Stimulated activated CD4-positive, alpha-beta T cell treated with anti-CD3 and anti-CD28 coated beads, TNF-alpha, amount 100 ng/mL, for 24 hours (primary cell): ENCODE measurements around the gene NSD1.
"Not testable (repeated sequence)": the region's sequence is repeated elsewhere in the genome, so short reads cannot be mapped to it uniquely, and the experiment has no call there.

Experiments
- DNase-seq, 3 experiments: peaks; one replicate each; pipeline ENCODE4 v3.0.0-alpha.2; 2020; ENCODE audit warnings: low read depth in 3 of 3

NSD1 gene

DNA sequence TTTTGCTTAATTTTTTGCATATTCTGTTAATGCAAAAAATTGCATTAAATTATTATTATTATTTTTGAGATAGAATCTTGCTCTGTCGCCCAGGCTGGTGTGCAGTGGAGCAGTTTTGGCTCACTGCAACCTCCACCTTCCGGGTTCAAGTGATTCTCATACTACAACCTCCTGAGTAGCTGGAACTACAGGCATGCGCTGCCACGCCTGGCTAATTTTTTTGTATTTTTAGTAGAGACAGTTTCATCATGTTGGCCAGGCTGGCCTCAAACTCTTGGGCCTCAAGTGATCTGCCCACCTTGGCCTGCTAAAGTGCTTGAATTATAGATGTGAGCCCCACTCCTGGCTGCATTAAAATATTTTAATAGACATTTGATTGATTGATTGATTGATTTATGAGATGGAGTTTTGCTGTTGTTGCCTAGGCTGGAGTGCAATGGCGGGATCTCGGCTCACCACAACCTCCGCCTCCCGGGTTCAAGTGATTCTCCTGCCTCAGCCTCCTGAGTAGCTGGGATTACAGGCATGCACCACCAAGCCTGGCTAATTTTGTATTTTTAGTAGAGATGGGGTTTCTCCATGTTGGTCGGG lies 44.4 kb downstream of the NSD1 start:
- not testable (repeated sequence) for DNase-seq

DNA sequence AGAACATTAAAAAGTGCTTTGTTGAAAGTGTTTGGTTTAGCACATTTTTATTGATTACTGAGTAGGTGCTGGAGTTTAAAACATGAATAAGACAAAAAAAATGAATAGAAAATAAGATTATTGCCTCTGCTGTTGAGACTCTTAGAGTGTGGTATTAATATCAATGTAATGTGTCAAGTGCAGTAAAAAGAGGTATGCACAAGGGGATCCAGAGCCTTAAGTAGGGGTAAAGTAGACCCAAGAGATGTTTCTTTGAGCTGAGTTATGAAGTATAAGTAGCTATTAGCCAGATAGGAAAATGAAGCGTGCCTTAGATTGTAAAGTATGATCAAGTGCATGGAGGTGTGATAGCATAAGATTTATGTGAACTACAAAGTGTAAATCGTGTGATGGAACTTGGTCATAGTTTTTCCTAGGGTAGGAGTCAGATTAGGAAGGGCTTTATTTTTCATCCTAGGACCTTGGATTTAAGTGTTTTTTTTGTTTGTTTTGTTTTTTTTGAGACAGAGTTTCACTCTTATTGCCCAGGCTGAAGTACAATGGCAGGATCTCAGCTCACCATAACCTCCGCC lies 45.2 kb downstream of the NSD1 start:
- DNase-seq, result no peak

DNA sequence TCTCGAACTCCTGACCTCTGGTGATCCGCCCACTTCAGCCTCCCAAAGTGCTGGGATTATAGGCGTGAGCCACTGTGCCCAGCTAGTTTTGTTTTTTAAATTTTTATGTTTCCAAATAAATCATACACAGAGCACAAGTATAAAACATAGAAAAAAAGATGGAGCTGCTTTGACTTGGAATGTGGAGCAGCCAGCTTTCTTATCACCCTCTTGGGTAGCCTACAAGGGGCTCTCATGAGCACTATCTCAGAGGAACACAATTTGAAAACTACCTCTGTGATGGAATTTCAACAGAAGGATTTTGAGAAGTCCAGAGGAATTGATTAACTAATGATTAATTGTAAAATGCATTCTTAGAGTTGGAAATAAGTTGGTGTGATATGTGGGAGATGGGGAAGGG lies 45.9 kb downstream of the NSD1 start:
- DNase-seq, result no peak

DNA sequence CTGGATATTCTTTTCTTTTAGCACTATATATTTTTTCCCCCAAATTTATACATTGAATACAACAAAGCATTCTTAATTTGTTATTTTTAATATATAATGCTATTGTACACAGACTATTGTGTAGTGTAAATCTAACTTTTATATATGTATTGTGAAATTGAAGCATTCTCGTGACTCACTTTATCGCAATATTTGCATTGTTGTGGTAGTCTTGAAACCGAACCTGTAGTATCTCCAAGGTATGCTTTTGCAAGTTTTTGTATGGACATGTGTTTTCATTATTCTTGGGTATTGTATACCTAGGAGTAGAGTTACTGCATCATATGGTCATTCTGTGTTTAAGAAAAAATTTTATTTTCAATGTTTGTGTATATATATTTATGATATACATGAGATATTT lies 49.6 kb downstream of the NSD1 start:
- DNase-seq, result no peak

DNA sequence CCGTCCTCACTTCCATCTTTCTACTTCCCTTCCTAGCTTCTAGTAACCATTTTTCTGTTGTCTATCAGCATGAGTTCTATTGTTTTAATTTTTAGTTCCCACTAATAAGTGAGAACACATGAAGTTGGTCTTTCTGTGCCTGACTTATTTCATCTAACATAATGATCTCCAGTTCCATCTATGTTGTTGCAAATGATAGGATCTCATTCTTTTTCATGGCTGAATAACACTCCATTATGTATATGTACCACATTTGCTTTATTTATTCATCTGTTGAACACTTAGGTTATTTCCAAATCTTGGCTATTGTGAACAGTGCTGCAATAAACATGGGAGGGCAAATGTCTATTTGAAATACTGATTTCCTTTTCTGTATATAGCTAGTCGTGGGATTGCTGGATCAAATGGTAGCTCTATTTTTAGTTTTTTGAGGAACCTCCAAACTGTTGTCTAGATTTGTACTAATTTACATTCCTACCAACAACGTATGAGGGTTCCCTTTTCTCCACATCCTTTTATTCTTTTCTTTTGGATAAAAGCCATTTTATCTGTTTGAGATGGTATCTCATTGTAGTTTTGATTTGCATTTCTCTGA lies 50.3 kb downstream of the NSD1 start:
- no peak for DNase-seq

DNA sequence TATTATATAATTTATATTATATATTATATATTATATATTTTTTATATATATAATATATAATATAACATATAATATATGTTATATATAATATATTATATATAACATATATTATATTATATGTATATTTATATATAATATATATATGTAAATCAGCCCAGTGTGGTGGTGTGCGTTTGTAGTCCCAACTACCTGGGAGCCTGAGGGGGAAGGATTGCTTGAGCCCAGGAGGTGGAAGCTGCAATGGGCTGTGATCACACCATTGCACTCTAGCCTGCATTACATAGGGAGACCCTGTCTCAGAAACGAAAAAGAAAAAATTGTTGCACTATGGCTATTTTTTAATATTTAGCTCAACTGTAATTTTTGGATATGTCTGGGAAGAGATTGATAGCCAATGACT lies 52.4 kb downstream of the NSD1 start:
- DNase-seq, result no peak

DNA sequence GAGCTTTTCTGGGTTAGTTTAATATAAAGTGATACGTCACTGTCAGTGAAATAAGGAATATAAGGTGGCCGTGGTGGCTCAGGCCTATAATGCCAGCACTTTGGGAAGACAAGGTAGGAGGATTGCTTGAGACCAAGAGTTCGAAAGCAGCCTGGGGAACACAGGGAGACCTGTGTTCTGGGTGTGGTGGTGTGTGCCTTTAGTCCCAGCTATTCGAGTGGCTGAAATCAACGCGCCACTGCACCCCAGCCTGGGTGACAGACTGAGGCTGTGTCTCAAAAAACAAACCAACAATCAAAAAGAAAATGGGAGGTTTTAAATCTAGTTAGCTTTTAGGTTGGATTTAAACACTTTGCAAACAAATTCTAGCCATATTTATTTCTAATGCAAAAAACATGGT lies 53.1 kb downstream of the NSD1 start:
- no peak for DNase-seq

DNA sequence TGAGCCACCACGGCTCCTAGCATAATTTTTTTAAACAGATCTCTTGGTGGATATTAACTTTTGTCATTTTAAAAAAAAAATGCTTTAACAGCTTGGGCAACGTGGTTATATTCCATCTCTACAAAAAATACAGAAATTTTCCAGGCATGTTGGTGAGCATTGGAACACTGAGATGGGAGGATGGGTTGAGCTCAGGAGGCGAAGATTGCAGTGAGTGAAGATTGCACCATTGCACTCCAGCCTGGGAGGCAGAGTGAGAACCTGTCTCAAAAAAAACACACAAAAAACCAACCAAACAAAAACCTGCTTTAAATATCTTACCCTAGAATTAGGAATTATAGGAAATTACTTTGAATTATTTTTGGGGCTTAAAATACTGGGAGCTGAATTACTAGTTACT lies 55.2 kb downstream of the NSD1 start:
- no peak for DNase-seq

DNA sequence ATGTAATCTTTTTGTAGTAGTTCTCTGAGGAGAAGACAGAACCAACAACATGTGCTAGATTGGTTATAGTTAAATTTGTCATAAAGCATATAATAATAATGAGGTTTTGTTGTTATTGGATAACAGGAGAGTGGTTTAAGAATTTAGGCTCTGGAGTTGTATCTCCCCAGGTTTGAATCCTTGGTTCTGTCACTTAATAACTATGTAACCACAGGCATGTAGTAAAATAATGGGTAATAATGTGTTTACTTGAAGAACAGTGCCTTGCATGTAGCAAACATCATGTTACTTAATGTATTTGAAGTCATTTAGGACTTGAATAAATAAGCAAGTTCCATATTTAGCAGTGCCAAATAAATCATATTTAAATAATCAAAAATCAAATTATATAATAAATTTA lies 55.8 kb downstream of the NSD1 start:
- DNase-seq, result no peak

DNA sequence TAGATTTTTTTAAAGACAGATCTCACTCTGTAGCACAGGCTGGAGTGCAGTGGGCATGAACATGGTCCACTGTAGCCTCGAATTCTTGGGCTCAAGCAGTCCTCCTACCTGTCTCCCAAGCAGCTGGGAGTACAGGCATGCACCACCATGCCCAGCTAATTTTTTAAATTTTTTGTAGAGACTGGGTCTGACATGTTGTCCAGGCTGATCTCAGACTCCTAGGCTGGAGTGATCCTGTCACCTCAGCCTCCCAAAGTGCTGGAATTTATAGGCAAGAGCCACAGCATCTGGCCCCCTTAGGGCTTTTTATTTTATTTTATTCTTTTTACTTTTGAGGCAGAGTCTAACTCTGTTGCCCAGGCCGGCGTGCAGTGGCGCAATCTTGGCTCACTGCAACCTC lies 56.4 kb downstream of the NSD1 start:
- DNase-seq, result no peak

DNA sequence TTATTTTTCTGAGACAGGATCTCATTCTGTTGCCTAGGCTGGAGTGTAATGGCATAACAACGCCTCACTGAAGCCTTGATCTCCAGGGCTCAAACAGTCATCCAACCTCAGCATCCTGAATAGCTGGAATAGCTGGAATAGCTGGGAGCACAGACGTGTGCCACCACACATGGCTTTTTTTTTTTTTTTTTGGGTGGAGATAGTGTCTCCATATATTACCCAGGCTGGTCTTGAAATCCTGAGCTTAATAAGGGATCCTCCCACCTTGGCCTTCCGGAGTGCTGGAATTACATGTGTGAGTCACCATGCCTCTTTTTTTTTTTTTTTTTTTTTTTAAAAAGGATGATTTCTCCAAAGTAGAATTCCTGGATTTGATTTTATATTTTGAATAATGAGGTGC lies 60.7 kb downstream of the NSD1 start:
- DNase-seq, result no peak

DNA sequence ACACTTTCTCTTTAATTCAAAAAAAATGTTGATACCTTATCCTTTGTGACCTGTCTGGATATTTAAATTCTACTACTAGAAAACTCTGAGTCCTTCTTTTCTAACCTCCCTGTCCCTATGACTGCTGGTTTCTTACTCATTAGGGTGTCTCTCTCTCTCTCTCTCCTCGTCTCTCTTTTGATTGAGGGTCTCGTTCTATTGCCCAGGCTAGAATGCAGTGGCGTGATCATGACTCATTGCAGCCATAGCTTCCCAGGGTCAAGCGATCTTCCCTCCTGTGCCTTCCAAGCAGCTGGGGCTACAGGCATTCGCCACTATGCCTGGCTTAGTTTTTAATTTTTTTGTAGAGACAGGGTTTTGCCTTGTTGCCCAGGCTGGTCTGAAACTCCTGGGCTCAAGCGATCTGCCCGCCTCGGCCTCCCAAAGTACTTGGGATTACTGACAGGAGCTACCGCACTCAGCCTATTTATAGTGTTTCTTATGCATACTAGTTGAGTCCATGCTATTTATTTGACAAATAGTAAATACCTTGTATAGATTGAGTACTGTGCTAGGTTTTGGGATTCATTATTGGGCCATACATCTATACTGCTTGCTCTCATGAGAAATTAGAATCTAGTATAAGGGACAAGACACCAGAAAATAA lies 61.9 kb downstream of the NSD1 start:
- DNase-seq, result no peak

DNA sequence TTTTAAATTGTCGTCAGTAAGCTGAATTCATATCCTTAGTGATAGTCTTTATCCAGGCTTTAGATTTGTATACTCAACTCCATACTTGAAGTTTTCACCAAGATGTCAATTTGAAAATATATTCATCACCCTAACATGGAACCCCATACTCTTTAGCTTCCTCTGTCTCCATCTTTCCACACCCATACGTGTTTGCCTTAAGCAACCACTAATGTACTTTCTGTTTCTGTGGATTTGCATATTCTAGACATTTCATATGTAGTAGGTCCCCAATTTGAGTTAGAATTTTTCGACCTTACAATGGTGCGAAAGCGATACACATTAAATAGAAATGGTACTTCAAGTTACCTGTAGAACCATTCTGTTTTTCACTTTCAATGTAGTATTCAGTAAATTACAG lies 65.2 kb downstream of the NSD1 start:
- DNase-seq, result no peak

DNA sequence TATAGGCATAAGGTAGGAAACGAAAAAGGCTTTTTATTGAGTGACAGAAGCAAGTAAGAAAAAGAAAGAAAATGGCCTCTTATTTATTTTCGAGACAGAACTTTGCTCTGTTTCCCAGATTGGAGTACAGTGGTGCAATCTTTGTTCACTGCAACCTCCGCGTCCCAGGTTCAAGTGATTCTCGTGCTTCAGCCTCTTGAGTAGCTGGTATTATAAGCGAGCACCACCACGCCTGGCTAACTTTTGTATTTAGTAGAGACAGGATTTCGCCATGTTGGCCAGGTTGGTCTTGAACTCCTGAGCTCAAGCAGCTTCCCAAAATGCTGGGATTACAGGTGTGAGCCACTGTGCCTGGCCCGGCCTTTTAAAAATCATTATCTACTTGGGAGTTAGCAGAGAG lies 70.7 kb downstream of the NSD1 start:
- no peak for DNase-seq

DNA sequence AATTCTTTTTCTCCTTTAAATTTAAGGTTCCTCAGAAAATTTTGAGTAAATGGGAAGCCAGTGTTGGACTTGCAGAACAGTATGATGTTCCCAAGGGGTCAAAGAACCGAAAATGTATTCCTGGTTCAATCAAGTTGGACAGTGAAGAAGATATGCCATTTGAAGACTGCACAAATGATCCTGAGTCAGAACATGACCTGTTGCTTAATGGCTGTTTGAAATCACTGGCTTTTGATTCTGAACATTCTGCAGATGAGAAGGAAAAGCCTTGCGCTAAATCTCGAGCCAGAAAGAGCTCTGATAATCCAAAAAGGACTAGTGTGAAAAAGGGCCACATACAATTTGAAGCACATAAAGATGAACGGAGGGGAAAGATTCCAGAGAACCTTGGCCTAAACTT lies 76.0 kb downstream of the NSD1 start:
- no peak for DNase-seq

DNA sequence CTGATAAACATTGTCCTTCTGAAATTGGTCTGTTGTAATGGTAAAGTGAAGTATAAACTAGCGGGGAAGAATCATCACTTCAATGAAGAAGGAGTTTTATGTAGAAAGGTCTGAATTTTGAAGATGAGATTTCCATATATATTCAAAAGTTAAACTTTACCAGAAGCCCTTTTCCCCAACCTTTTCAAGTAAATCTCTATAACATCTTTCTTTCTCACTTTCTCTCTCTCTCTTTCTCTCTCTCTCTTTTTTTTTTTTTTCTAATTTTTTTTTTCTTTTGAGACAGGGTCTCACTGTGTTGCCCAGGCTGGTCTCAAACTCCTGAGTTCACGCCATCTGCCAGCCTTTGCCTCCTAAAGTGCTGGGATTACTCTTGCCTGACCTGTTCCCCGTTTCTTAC lies 78.7 kb downstream of the NSD1 start:
- no peak for DNase-seq

DNA sequence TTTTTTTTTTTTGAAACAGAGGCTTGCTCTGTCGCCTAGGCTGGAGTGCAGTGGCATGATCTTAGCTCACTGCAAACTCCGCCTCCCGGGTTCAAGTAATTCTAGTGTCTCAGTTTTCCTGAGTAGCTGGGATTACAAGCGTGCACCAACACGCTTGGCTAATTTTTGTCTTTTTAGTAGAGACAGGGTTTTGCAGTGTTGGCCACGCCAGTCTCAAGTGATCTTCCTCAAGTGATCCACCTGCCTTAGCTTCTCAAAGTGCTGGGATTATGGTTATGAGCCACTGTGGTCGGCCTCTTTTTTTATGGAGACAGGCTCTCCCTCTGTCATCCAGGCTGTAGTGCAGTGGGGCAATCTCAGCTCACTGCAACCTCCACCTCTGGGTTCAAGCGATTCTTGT lies 87.0 kb downstream of the NSD1 start:
- DNase-seq, result no peak

DNA sequence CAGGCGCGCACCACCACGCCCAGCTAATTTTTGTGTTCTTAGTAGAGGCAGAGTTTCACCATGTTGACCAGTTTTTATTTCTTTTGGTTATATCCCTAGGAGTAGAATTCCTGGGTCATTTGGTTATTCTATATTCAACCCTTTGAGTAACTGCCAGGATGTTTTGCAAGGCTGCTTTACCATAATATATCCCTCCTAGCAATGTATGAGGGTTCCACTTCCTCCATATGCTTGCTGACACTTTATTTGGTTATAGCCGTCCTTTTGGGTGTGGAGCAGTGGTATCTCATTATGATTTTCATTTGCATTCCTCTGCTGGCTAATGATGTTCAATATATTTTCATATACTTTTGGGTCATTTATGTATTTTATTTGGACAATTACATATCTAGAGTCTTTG lies 88.7 kb downstream of the NSD1 start:
- no peak for DNase-seq

DNA sequence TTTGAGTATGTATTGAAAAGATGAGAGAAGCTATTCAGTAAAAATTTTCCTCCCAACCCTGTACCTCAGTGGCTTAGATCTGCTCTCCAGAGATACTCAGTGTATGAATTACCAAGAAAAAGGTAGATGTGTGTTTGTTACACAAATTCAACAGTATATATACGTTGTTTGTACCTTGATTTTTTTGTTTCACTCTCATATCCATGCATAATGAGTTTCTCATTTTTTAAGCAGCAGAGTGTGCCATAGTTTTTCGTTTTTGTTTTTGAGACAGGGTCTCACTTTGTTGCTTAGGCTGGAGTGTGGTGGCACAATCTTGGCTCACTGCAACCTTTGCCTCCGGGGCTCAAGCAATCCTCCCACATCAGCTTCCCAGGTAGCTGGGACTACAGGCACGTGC lies 92.2 kb downstream of the NSD1 start:
- DNase-seq, result no peak

DNA sequence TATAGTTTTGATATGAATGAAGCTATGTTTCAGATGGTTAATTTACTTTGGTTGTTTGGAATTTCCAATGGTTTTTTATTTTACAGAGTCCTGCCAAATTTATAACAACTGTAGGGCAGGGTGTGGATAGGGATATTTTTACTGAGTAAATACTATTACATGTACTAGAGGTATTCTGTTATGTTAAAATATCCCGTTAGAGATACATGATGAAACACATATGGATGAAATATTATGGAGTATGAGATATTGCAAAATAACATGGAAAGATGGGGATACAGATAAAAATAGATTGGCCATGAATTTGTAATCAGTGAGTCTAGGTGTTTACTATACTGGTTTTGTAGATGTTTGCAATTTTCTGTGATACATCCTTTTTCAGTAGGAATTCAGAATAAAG lies 93.3 kb downstream of the NSD1 start:
- no peak for DNase-seq

DNA sequence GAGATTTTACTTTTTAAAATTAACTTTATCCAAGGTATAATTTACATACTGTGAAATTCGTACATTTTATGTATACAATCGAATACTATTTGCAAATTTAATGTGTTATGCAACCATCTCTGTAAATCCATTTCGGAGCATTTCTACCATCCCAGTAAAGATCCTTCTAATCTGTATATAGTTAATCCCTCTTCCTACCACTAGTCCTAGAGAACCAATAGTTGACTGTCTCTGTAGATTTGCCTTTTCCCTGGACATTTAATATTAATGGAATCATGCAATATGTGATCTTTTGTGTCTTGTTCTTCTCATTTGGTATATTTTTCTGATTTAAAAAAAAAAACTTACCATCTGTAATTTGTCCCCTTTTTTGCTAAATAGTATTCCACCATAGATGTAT lies 95.2 kb downstream of the NSD1 start:
- DNase-seq, result no peak

DNA sequence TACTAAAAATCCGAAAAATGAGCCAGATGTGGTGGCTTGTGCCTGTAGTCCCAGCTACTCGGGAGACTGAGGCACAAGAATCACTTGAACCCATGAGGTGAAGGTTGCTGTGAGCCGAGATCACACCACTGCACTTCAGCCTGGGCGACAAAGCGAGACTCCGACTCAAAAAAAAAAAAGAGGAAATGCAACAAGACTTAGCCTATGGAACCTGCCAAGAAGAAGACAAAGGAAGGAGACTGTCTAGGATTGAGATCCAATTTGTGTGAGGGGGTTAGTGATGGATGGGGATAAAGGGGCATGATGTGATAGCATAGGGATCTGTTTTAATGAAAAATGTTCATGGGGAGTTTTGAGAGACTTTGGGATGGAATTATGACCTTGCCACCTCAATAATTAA lies 97.1 kb downstream of the NSD1 start:
- DNase-seq, result no peak

DNA sequence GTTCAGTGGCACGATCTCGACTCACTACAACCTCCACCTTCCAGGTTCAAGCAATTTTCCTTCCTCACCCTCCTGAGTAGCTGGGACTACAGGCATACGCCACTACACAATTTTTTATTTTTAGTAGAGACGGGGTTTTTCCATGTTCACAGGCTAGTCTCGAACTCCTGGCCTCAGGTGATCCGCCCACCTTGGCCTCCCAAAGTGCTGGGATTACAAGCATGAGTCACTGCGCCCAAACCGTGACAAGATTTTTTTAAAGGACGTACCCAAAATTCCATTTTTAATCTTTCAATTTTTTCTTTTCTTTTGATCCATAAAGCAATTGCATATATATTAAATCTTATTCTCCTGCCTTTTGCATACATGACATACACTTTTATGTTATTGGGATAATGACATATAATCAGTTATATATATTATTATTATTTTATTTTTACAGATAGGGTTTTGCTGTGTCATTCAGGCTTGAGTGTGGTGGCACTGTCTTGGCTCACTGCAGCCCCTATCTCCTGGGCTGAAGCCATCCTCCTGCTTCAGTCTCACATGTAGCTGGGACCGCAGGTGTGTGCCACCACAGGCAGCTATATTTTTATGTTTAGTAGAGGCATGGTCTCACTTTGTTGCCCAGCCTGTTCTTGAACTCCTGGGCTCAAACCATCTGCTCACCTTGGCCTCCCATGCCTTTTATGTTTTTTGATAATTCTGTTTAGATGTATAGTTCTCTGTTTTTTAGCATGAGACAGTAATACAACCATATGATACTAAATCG lies 98.1 kb downstream of the NSD1 start:
- DNase-seq, result no peak
